ENCODE results near the gene CCNJL. TPM values are rescaled to one million over a fixed set of nuclear protein-coding genes. Genes with fewer than 3 reads are reported as not detected.
A peak's percentile ranks its signal among the peaks of the same experiment; 100 is the strongest.

The CCNJL gene
- total and polyA plus RNA-seq, 2 of the 8 experiments (the other 6 are each of a cell fraction or from before 2014, with no cell fraction given): 34.6 to 44.7 TPM

DNA sequence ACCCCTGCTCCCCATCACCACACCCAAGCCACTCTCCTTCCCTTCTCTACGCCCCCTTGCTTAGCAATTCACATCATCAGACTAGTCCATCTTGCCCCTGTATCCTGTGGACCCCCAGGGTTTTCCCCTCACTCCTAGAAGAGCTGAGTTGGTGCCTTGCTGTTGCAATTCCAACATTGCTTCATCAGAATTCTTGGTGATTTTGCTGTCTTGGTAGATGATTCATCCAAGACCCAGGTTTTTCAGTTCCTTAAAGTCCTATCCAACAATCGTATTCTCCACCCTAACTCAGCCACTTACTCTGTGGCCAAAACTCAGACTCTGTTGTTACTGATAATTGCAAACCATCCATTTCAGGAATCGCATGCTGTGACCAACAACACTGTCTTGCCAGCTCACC is 21.4 kb upstream of the CCNJL start:
- Histone ChIP-seq H2AK5ac (ENCODE audit: low read depth, low read length) (no peak overlapping the region), H4K8ac (ENCODE audit: extremely low read depth, insufficient read depth, low read length) (no peak overlapping the region), H2BK20ac (ENCODE audit: low read length) (0 out of 2 replicates have a peak overlapping the region, but pooled peaks have one; percentile 72), H3K9ac (replicated peaks in 1 of 4; ENCODE audit: extremely low read depth in 1 of 4, low read depth in 3 of 4, low read length in 3 of 4) (no peak overlapping the region), H4K5ac (ENCODE audit: insufficient read length, low read depth, low read length) (no peak overlapping the region), H3K23me2 (ENCODE audit: low read depth, low read length) (no peaks in the 10 kb centered on the region), H3K4me2 (ENCODE audit: insufficient read depth in 1 of 2, low read depth in 2 of 2, low read length in 2 of 2) (no peak overlapping the region), H3K56ac (replicated peaks; ENCODE audit: insufficient read length, low read depth, low read length) (no peak overlapping the region), H3K14ac (ENCODE audit: insufficient read length) (no peak overlapping the region), H3K79me2 (ENCODE audit: control insufficient read depth in 1 of 2, insufficient read depth in 2 of 2, low read length in 2 of 2) (no peaks in the 10 kb centered on the region), H3K79me1 (ENCODE audit: low read depth, low read length) (no peaks in the 10 kb centered on the region), H2BK15ac (ENCODE audit: low read length) (no peak overlapping the region), H3K36me3 (ENCODE audit: control insufficient read depth in 2 of 4, insufficient read depth in 4 of 4, low read length in 3 of 4) (no peaks in the 10 kb centered on the region), H4K91ac (replicated peaks; ENCODE audit: insufficient read length, low read length) (no peak overlapping the region), H3K4ac (replicated peaks; ENCODE audit: insufficient read length, low read depth, low read length) (no peak overlapping the region), H3K27me3 (replicated peaks in 1 of 4; ENCODE audit: control insufficient read depth in 3 of 4, extremely low read depth in 1 of 4, insufficient read depth in 3 of 4, low read length in 3 of 4) (no peaks in the 10 kb centered on the region), H3K23ac (ENCODE audit: insufficient read length) (no peak overlapping the region), H2BK120ac (replicated peaks; ENCODE audit: low read depth, low read length) (no peak overlapping the region), H3K4me1 (replicated peaks in 1 of 4; ENCODE audit: control insufficient read depth in 3 of 4, insufficient read depth in 4 of 4, low read length in 3 of 4) (no peaks in the 10 kb centered on the region), H2AFZ (ENCODE audit: low read length) (no peak overlapping the region), H3K18ac (ENCODE audit: extremely low read depth, low read length) (no peak overlapping the region), H3K27ac (ENCODE audit: low read depth, low read length) (no peak overlapping the region), H2BK5ac (ENCODE audit: low read depth, low read length) (no peak overlapping the region), H4K20me1 (replicated peaks in 1 of 2; ENCODE audit: control insufficient read depth in 1 of 2, insufficient read depth in 2 of 2, low read length in 2 of 2) (no peaks in the 10 kb centered on the region), H3K4me3 (ENCODE audit: extremely low read depth in 1 of 4, insufficient read depth in 2 of 4, low read depth in 3 of 4, low read length in 4 of 4) (no peak overlapping the region), H3K9me3 (ENCODE audit: insufficient read depth in 2 of 2, low read depth in 1 of 2, low read length in 1 of 2) (no peaks in the 10 kb centered on the region), H2BK12ac (ENCODE audit: low read depth, low read length) (no peak overlapping the region)
- ChIA-PET CTCF (ENCODE audit: partially characterized antibody) (interaction anchor here (0.6 to 1.7 kb wide), 5 partner anchors 9 to 58 kb away, joined by 3 to 5 read pairs (median 3); no protein-coding TSS in a partner anchor), POLR2A (ENCODE audit: partially characterized antibody) (interaction anchor here (1.0 to 1.2 kb wide), 2 partner anchors 9 to 265 kb away, joined by 3 read pairs; no protein-coding TSS in a partner anchor)
- FAIRE-seq: no peak
- DNase-seq (ENCODE audit: low read depth in 1 of 2, low spot score in 2 of 2): no peak
- 94% methylated on average over 3 of the region's 3 CpGs; no CpG with 5 or more reads in 1 of the 2 experiments for WGBS, 2 experiments (ENCODE audit: extremely low coverage in 1 of 2, insufficient coverage in 1 of 2, insufficient read length in 1 of 2, insufficient replicate concordance in 2 of 2, low coverage in 1 of 2, low lambda C conversion rate in 2 of 2, missing lambda C conversion rate in 1 of 2)
- TF ChIP-seq JUND (IDR thresholded peaks at IDR 0.05; ENCODE audit: low read length): no peak
- TF ChIP-seq RBBP5 (IDR thresholded peaks at IDR 0.05; ENCODE audit: borderline replicate concordance, low read depth, low read length): no peak

Data from H1 (cell line).